Stimulated activated memory B cell treated with anti-CD40 and anti-IgM and Interleukin-4, amounts not matched to agents 10 μg/mL and 1 μg/mL and 100 μg/mL, for 72 hours (primary cell): ENCODE results near the gene GALNT15.
A peak's percentile ranks its signal among the peaks of the same experiment; 100 is the strongest.

Experiments used
- ATAC-seq: fragments of 150-1000 bp; cut with Tn5 transposase; 2 replicates; pipeline ENCODE4 v1.10.0; 2021
- H3K27ac Mint-ChIP-seq: one replicate; pipeline ENCODE4 v1.8.0; 2022; ENCODE audit warnings: mild to moderate bottlenecking, mixed read lengths
- H3K27me3 Mint-ChIP-seq: one replicate; pipeline ENCODE4 v1.8.0; 2022; ENCODE audit warnings: mixed read lengths
- H3K36me3 Mint-ChIP-seq: one replicate; pipeline ENCODE4 v1.8.0; 2022; ENCODE audit warnings: mixed read lengths
- H3K4me1 Mint-ChIP-seq: one replicate; pipeline ENCODE4 v1.8.0; 2022; ENCODE audit warnings: mixed read lengths
- H3K4me3 Mint-ChIP-seq: one replicate; pipeline ENCODE4 v1.8.0; 2022; ENCODE audit warnings: mild to moderate bottlenecking, moderate library complexity, mixed read lengths
- H3K9me3 Mint-ChIP-seq: one replicate; pipeline ENCODE4 v1.8.0; 2022; ENCODE audit warnings: mixed read lengths

The GALNT15 gene

DNA sequence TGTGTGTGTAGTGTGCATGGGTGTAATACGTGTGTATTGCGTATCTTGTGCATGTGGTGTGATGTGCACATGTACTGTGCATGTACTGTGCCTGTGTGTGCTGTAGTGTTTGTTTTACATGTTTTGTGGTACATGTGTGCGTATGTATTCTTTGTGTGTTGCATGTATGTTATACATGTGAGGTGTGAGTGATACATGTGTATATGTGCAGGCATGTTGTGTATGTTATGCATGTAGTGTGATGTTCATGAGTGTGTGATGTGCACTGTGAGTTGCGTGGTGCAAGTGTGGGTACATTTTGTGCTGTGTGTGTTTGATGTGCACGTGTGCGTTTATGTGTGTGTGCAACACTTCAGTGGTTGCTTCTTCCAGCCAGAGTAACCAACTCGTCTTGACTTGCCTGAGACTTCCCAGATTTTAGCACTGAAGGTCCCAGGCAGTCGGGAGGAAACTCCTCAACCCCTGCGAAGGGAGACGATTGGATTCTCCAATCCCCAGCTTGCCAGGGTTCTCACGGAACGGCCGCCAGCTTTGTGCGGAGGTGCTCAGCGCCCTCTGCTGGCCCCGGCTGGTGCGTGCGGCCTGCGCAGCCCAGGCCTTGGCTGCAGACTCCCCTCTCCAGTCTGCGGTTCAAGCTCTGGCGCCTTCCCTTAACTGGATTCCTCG, 3.6 kb downstream of the GALNT15 start:
- ATAC-seq = peak; percentile 69
- Mint-ChIP-seq H3K27me3 (peaks cover 22% of the 10 kb centered on the region), H3K9me3 (no peaks in the 10 kb centered on the region), H3K4me1 (peaks cover 7% of the 10 kb centered on the region), H3K27ac (no peak overlapping the region), H3K4me3 (no peak overlapping the region), H3K36me3 (no peaks in the 10 kb centered on the region)

DNA sequence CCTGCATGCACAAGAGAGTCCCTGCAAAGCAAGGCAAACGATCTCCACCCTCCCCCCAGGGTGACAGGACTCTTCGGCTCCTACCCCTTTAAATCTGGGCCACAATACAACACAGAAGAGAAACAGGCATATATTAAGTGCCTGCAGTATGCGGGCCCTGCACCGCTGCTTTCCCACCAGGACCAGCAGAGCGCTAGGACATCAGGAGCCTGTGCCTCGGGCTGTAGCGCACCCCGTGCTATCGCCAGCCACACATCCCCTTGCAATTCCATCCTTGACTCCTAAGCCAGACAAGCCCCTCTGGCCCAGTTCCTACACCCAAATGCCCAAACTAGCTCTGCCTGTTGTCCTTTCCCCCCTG, 4.1 kb downstream of the GALNT15 start:
- Mint-ChIP-seq H3K4me3 (no peak overlapping the region), H3K27me3 (peaks cover 22% of the 10 kb centered on the region), H3K27ac (no peak overlapping the region), H3K9me3 (no peaks in the 10 kb centered on the region), H3K36me3 (no peaks in the 10 kb centered on the region), H3K4me1 (peaks cover 7% of the 10 kb centered on the region)
- no peak for ATAC-seq

DNA sequence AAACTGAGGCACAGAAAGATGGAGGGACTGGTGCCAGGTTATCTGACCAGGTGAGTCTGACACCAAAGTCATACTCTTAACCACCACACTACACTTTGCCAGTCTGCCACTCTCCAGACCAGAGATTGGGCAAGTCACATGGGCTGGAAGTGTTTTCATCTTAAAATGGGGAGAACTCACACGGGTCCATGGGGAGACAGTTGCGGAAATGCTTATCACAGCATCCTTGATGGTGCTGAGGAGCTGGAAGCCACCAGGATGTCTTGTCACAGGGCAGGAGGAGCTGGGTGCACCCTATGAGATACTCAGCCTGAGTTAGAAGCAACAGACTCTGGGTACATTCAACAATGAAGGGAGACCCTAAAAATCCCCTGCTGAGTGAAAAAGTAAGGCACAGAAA, 4.8 kb downstream of the GALNT15 start:
- H3K27ac Mint-ChIP-seq = no peak overlapping the region

DNA sequence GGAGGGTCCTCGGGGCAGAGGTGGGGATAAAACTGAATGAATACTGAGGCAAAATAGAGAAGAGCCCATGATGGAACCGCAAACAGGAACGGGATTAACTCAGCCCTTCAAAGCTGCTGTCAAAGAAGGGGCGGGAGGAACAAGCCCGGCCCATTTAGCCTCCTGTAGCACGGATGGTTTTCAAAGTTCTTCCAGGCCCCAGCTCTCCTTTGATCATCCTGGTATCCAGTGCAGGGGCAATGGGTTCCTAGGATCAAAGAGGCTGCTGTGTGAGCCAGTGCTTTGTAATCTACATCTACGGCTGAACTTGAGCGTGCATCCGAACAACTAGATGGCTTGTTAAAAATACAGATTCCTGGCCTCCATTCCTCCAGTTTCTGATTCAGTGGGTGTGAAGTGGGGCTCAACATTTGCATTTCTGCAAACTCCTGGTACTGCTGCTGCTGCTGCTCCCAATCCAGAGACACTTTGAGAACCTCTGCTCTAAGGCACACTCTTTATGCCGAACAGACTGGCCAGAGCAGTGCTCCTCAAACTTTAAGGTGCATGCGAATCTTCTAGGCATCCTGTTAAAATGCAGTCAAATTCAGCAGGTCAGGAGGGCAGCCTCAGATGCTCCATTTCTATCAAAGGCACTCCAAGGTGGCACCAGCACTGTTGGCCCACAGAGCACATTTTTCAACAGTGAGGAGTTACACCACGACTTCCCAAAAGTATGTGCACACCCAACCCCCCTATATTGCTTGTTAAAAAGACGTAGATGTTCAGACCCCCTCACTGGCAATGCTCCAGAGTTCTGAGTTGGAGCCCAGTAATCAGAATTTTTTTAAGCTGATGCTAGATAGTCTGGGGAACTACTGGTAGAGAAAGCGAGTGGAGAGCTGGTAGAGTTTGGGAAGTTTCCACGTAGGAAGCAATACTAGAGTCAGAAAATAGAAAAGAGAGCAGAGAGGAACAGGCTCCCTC, 5.6 kb downstream of the GALNT15 start:
- Mint-ChIP-seq H3K27ac (no peak overlapping the region), H3K27me3 (peaks cover 22% of the 10 kb centered on the region), H3K4me1 (peaks cover 7% of the 10 kb centered on the region), H3K36me3 (no peaks in the 10 kb centered on the region), H3K9me3 (no peaks in the 10 kb centered on the region), H3K4me3 (no peak overlapping the region)
- ATAC-seq = no peak

More for the DNA sequence above, 4.8 kb downstream of the GALNT15 start:
- no peaks in the 10 kb centered on the region for H3K9me3 Mint-ChIP-seq
- H3K27me3 Mint-ChIP-seq = peaks cover 22% of the 10 kb centered on the region
- no peaks in the 10 kb centered on the region for H3K36me3 Mint-ChIP-seq
- peaks cover 7% of the 10 kb centered on the region for H3K4me1 Mint-ChIP-seq
- H3K4me3 Mint-ChIP-seq = no peak overlapping the region
- ATAC-seq = no peak

DNA sequence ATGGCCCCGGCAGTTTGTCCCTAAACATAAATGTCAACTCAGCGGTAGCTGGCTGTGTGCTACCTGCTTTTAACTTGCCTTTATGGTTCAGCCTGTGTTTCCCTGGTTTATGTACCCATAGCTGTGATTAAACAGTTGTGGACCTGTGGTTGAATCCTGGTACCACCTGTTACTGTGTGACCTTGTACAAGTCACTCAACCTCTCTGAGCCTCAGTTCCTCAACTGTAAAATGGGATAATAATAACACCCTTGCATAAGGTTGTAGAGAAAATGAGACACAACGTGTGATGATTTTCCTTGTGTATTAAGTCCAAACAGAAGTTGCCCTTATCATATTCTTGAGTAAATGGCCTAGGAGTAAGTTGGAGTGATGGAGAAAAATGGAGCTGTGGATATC, 6.3 kb downstream of the GALNT15 start:
- Mint-ChIP-seq H3K27me3 (peaks cover 22% of the 10 kb centered on the region), H3K4me3 (no peak overlapping the region), H3K27ac (no peak overlapping the region), H3K9me3 (no peaks in the 10 kb centered on the region), H3K4me1 (peaks cover 7% of the 10 kb centered on the region), H3K36me3 (no peaks in the 10 kb centered on the region)
- no peak for ATAC-seq

DNA sequence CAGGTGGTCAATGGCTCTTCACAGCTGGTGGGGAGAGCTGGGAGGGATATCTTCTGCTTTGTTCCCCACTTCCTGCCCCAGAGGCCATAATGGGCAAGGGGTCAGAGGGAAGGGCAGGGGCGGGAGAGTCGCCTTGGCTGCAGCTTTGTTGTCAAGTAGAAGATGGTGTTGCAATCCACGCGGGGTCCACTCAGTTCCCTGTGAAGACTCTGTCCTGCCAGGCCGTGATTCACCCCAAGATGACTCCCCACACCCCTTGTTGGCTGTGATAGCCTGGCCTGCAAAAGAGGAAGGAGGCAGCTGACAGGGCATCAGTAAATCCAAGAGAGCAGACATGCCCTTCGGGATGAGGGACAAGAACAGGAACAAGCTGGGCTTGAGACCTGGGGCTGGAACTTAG, 6.9 kb downstream of the GALNT15 start:
- Mint-ChIP-seq H3K4me1 (peaks cover 7% of the 10 kb centered on the region), H3K36me3 (no peaks in the 10 kb centered on the region), H3K27ac (no peak overlapping the region), H3K27me3 (peaks cover 22% of the 10 kb centered on the region), H3K9me3 (no peaks in the 10 kb centered on the region), H3K4me3 (no peak overlapping the region)
- ATAC-seq = no peak

DNA sequence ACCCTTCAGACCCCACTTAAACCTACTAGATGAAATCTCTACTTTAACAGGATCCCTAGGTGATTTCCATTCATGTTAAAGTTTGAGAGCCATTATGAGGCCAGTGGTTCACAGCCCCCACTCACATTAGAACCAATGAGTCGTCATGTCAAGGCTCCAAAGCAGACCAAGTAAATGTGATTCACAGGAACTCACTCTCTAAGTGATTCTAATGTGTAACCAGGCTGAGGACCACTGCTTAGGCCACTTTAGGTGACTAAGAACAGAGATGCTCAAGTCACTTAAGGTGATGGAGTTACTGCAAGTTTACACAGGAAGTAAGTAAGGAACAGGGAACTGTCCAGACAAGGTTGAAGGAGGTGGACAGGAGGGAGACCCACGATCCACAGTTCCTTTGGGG, 7.7 kb downstream of the GALNT15 start:
- Mint-ChIP-seq H3K4me1 (peaks cover 7% of the 10 kb centered on the region), H3K27ac (no peak overlapping the region), H3K9me3 (no peaks in the 10 kb centered on the region), H3K4me3 (no peak overlapping the region), H3K36me3 (no peaks in the 10 kb centered on the region), H3K27me3 (peaks cover 18% of the 10 kb centered on the region)
- no peak for ATAC-seq

DNA sequence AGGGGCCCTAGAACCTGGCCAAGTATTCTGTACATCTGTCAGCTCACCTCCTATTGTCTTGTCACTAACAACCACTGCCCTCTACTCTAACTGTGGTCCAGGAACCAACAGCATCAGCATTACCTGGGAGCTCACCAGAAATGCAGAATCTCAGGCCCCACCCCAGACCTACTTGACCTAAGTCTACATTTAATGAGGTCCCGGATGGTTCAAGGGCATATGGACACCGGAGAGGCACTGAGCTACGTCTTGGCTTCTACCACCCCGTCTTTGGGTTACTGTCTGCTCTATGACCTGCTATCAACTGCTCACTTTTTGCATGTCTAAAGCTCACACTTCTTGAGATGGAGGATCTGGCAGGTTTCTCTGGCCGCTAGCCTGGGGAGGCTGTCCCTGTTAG, 8.1 kb downstream of the GALNT15 start:
- no peak overlapping the region for H3K27ac Mint-ChIP-seq
- no peaks in the 10 kb centered on the region for H3K36me3 Mint-ChIP-seq
- peaks cover 7% of the 10 kb centered on the region for H3K4me1 Mint-ChIP-seq
- H3K27me3 Mint-ChIP-seq = peaks cover 14% of the 10 kb centered on the region
- H3K9me3 Mint-ChIP-seq = no peaks in the 10 kb centered on the region
- no peak for ATAC-seq
- H3K4me3 Mint-ChIP-seq = no peak overlapping the region

DNA sequence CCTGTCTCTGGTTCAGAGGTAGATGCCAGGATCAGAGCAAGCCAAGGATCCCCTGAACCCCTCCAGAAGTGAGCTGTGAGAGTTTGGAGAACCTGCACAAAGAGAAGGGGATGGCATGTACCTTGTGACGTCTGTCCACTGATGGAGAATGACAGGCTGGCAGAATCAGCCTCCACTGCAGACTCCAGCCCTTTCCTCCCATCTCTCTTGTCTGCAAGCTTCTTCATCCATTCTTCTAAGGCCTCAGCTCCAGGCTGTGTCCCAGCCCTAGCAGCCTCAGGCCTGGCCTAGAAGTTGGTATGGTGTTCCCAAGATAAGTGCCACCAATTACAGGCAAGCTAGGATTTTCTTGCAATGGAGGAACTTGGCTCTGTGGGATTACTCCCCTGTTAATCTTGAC, 8.6 kb downstream of the GALNT15 start:
- no peak overlapping the region for H3K4me3 Mint-ChIP-seq
- peaks cover 7% of the 10 kb centered on the region for H3K4me1 Mint-ChIP-seq
- no peaks in the 10 kb centered on the region for H3K9me3 Mint-ChIP-seq
- H3K27me3 Mint-ChIP-seq = peaks cover 11% of the 10 kb centered on the region
- H3K27ac Mint-ChIP-seq = no peak overlapping the region
- no peak for ATAC-seq
- no peaks in the 10 kb centered on the region for H3K36me3 Mint-ChIP-seq

DNA sequence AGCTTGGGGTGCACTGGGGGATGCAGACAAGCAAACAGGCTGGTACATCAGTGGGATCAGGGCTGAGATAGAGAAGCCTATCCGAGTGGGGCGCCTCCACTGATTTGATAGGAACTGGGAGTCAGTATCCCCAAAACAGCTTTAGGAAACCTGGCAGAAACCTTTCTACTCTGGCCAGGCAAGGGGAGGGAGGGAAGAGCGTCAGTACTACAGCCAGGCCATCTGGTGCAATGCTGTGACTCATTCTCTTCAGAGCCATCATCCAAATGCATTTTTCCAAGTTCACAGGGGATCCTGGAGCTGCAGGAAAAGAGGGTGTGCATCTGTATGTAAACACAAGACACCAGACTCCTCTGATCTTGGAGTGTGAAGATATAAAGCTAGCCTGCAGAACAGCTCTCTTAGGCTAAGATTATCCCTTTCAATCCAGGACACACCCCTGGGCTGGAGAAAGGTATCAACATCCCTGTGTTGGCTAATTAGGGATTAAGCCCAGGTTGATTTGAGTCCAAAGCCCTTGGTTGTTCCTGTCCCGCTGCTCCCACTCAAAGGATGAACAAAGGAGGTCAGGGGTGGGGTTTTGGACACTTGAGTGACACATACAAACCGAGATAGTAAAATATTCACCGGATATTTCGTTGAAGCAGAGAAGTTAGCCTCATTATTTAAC, 9.3 kb downstream of the GALNT15 start:
- no peak overlapping the region for H3K4me3 Mint-ChIP-seq
- no peak for ATAC-seq
- H3K9me3 Mint-ChIP-seq = no peaks in the 10 kb centered on the region
- H3K36me3 Mint-ChIP-seq = no peaks in the 10 kb centered on the region
- peaks cover 2% of the 10 kb centered on the region for H3K4me1 Mint-ChIP-seq
- H3K27ac Mint-ChIP-seq = no peak overlapping the region
- peaks cover 5% of the 10 kb centered on the region for H3K27me3 Mint-ChIP-seq

DNA sequence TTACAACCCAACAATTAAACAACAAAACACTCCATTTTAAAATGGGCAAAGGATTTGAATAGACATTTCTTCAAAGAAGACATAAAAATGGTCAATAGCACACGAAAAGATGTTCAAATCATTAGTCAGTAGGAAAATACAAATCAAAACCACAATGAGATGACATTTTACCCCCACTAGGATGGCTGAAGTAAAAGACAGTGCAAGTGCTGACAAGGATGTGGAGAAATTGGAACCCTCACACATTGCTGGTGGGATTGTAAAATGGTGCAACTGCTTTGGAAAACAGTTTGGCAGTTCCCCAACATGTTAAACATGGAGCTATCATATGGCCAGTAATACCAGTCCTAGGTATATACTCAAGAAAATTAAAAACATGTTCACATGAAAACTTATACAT, 11.6 kb downstream of the GALNT15 start:
- Mint-ChIP-seq H3K36me3 (no peaks in the 10 kb centered on the region), H3K4me1 (no peaks in the 10 kb centered on the region), H3K27me3 (no peaks in the 10 kb centered on the region), H3K4me3 (no peak overlapping the region), H3K27ac (no peak overlapping the region), H3K9me3 (no peaks in the 10 kb centered on the region)
- ATAC-seq = no peak

DNA sequence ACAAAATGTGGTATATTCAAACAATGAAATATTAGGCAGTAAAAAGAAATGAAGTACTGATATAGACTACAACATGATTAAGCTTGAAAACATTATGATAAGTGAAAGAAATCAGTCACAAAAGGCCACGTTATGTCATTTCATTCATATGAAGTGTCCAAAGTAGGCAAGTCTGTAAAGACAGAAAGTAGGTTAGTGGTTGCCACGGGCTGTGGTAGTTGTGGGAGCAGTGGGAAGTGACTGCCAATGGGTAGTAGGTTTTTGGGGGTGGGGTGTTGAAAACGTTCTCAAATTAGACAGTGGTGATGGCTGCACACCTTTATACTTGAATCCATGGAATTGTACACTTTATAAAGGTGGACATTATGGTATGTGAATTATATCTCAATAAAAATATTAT, 12.1 kb downstream of the GALNT15 start:
- no peak for ATAC-seq
- no peaks in the 10 kb centered on the region for H3K36me3 Mint-ChIP-seq
- no peaks in the 10 kb centered on the region for H3K4me1 Mint-ChIP-seq
- H3K4me3 Mint-ChIP-seq = no peak overlapping the region
- H3K27me3 Mint-ChIP-seq = no peaks in the 10 kb centered on the region
- no peak overlapping the region for H3K27ac Mint-ChIP-seq
- H3K9me3 Mint-ChIP-seq = no peaks in the 10 kb centered on the region

DNA sequence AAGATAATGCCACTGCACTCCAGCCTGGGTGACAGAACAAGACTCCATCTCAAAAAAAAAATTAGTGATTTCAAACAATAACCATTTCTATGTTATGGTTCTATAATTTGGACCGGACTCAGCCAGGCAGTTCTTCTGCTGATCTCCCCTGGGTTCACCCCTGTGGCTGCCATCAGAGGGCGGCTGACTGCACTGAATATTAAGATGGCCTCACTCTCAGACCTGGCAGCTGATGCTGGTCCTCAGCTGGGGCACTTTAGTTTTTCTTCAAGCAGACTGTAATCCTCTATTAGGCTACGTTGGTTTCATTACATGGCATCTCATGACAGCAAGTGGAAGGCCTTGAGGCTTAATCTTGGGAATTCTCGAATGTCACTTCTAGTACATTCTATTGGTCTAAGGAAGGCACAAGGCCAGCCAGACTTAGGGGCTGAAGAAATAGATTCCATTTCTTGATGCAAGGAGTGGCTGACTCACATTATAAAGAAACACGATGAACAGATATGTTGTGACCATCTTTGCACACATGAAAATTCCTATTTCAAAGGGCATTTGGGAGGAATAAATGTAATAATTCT, 12.8 kb downstream of the GALNT15 start:
- H3K36me3 Mint-ChIP-seq = no peaks in the 10 kb centered on the region
- no peak overlapping the region for H3K27ac Mint-ChIP-seq
- no peaks in the 10 kb centered on the region for H3K27me3 Mint-ChIP-seq
- H3K4me3 Mint-ChIP-seq = no peak overlapping the region
- no peaks in the 10 kb centered on the region for H3K9me3 Mint-ChIP-seq
- ATAC-seq = no peak
- no peaks in the 10 kb centered on the region for H3K4me1 Mint-ChIP-seq

DNA sequence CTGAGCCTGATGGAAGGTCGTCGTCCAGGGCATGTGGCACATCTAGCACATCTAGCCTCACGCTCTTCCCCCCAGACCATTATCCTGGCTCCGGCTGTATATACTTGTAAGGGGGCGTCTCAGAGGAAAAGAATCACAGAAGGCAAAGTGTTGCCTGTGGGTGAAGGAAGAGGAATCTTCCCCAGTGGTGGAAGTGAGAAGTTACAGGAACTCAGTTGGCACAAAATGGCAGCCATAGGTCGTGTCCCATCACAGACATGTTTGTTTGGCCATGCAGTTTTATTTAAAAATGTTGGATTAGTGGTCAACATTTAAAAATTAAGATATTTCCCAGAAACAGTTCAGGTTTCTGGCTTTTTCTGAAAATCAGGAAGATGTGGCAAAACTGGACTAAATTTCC, 13.6 kb downstream of the GALNT15 start:
- no peak overlapping the region for H3K27ac Mint-ChIP-seq

DNA sequence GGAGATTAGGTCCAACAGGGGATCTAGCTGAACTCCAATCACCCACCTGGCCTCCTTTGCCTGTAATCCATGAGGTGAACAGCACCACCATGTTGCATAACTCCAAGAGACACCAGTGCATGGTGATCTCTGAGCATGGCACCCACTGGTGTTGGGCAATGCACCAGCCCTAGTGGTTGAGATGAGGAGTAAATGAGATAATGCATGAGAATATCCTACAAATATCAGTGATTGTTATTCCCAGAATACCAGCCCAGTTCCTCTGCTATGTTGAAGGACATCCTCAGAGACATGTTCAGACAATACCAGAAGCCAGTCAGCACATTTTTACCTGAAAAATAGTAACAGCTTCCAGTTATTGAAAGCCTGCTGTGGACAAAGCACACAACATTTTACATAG, 14.7 kb downstream of the GALNT15 start:
- H3K27me3 Mint-ChIP-seq = no peaks in the 10 kb centered on the region
- H3K9me3 Mint-ChIP-seq = no peaks in the 10 kb centered on the region
- no peak overlapping the region for H3K27ac Mint-ChIP-seq
- ATAC-seq = no peak
- H3K36me3 Mint-ChIP-seq = no peaks in the 10 kb centered on the region
- no peaks in the 10 kb centered on the region for H3K4me1 Mint-ChIP-seq
- H3K4me3 Mint-ChIP-seq = no peak overlapping the region

More for the DNA sequence above, 13.6 kb downstream of the GALNT15 start:
- Mint-ChIP-seq H3K27me3 (no peaks in the 10 kb centered on the region), H3K4me1 (no peaks in the 10 kb centered on the region), H3K36me3 (no peaks in the 10 kb centered on the region), H3K9me3 (no peaks in the 10 kb centered on the region), H3K4me3 (no peak overlapping the region)
- no peak for ATAC-seq
